HFFc6 (cell line): ENCODE results near the gene TUBB2B. TPM values are rescaled to one million over a fixed set of nuclear protein-coding genes. Genes with fewer than 3 reads are reported as not detected.
A peak's percentile ranks its signal among the peaks of the same experiment; 100 is the strongest.

Experiments used
- DNase-seq: peaks from one replicate; pipeline ENCODE4 v3.0.0-alpha.2; 2018
- H3K27ac Mint-ChIP-seq: 2 replicates; pipeline ENCODE4 v1.8.0; 2020; ENCODE audit warnings: mild to moderate bottlenecking, mixed read lengths
- H3K27me3 Mint-ChIP-seq: 2 replicates; pipeline ENCODE4 v1.8.0; 2021; ENCODE audit warnings: mild to moderate bottlenecking, moderate library complexity, mixed read lengths; ENCODE audit not compliant: insufficient read depth
- H3K36me3 Mint-ChIP-seq: 2 replicates; pipeline ENCODE4 v1.8.0; 2021; ENCODE audit warnings: low read depth, mixed read lengths
- H3K4me1 Mint-ChIP-seq: 2 replicates; pipeline ENCODE4 v1.8.0; 2020; ENCODE audit warnings: low read depth, mixed read lengths
- H3K4me3 Mint-ChIP-seq: 2 replicates; pipeline ENCODE4 v1.8.0; 2020; ENCODE audit warnings: mild to moderate bottlenecking, moderate library complexity, mixed read lengths
- H3K9me3 Mint-ChIP-seq: 2 replicates; pipeline ENCODE4 v1.8.0; 2020; ENCODE audit warnings: mild to moderate bottlenecking, mixed read lengths
- CTCF ChIP-seq: fragments of 200-600 bp; sonication (generic); IDR thresholded peaks from 2 replicates; pipeline ENCODE4 v1.5.0; 2021; ENCODE audit warnings: antibody characterized with exemption, mild to moderate bottlenecking
- total RNA-seq, 6 experiments: library from RNA; stranded (reverse); fragmentation: NEBNext Ultra II Directional; extraction: Animal tissue kit (Norgen Biotek cat#: 25700); gene quantifications; 2 replicates in 1 of 6; 3 replicates in 5 of 6; pipeline ENCODE4 v1.2.3, GENCODE V29; 2021

The TUBB2B gene
- total RNA-seq, 6 experiments from 2014 or later: 0.14 to 1.3 (median 0.90) TPM

GRCh38 chr6:3232017-3232945 lies 4.8 kb upstream of the TUBB2B start:
- peak overlapping the region; percentile 62; the same call in 1 of the 2 replicates for H3K27ac Mint-ChIP-seq
- peaks cover 56% of the 10 kb centered on the region for H3K27me3 Mint-ChIP-seq
- no peaks in the 10 kb centered on the region for H3K36me3 Mint-ChIP-seq
- no peaks in the 10 kb centered on the region for H3K9me3 Mint-ChIP-seq
- peak overlapping the region; percentile 88 for H3K4me3 Mint-ChIP-seq
- H3K4me1 Mint-ChIP-seq: peaks cover 37% of the 10 kb centered on the region
- DNase-seq: no peak
- TF ChIP-seq CTCF: no peak

- Mint-ChIP-seq H3K9me3 (no peaks in the 10 kb centered on the region), H3K4me3 (peak overlapping the region; percentile 88), H3K27ac (peak overlapping the region; percentile 62), H3K4me1 (peaks cover 37% of the 10 kb centered on the region), H3K36me3 (no peaks in the 10 kb centered on the region), H3K27me3 (peaks cover 60% of the 10 kb centered on the region)
- DNase-seq: peak; percentile 68
- no peak for TF ChIP-seq CTCF
Measured at GRCh38 chr6:3231247-3232016, 4.0 kb upstream of the TUBB2B start.

- no peak for TF ChIP-seq CTCF
- peaks cover 62% of the 10 kb centered on the region for H3K27me3 Mint-ChIP-seq
- peak overlapping the region; percentile 62 for H3K27ac Mint-ChIP-seq
- peaks cover 37% of the 10 kb centered on the region for H3K4me1 Mint-ChIP-seq
- H3K9me3 Mint-ChIP-seq: no peaks in the 10 kb centered on the region
- DNase-seq: peak; percentile 38
- H3K4me3 Mint-ChIP-seq: peak overlapping the region; percentile 88
- no peaks in the 10 kb centered on the region for H3K36me3 Mint-ChIP-seq
Measured at GRCh38 chr6:3230900-3231246, 3.4 kb upstream of the TUBB2B start.

DNA sequence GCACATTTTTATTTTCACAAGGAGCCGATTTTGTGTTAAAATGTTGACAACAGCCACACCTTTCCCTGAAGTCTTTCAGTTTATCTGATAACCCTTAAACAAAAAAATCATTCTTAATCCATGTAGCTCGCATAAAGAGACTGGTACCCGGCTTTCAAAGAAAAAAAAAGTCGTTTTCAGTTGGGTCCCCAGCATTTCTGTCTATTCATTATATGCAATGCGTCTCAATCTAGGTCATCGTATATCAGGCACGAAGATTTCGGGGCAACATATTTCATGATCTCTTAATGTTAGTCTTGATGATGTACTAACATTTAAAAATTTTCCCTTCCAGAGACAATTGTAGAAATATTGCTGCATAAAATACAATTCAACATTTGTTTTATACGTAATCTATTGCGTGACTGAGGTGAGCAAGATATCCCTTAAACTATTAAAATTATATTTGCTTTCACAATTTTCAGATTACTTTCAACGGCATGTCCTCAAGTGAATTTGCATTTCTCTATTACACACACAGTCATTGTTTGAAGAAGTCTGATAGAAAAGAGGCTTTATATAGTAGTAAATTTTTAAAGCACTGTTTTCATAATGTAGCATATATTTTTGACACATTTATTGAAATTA lies 2.9 kb upstream of the TUBB2B start:
- Mint-ChIP-seq H3K36me3 (no peaks in the 10 kb centered on the region), H3K9me3 (no peaks in the 10 kb centered on the region), H3K27me3 (peaks cover 60% of the 10 kb centered on the region), H3K4me1 (peaks cover 37% of the 10 kb centered on the region), H3K4me3 (peak overlapping the region; percentile 88), H3K27ac (no peak overlapping the region)
- no peak for TF ChIP-seq CTCF
- DNase-seq: no peak

- no peak for TF ChIP-seq CTCF
- Mint-ChIP-seq H3K4me1 (peaks cover 37% of the 10 kb centered on the region), H3K36me3 (no peaks in the 10 kb centered on the region), H3K4me3 (no peak overlapping the region; the same call in 1 of the 2 replicates), H3K27me3 (peaks cover 55% of the 10 kb centered on the region), H3K27ac (no peak overlapping the region), H3K9me3 (no peaks in the 10 kb centered on the region)
- no peak for DNase-seq
Measured at GRCh38 chr6:3229566-3230178, 2.2 kb upstream of the TUBB2B start.
